Activated CD8-positive, alpha-beta memory T cell treated with anti-CD3 and anti-CD28 coated beads, Interleukin-2, amount 50 U/mL, for 4 hours (primary cell): ENCODE measurements around the gene SEPHS2.
"Not testable (repeated sequence)": the region's sequence is repeated elsewhere in the genome, so short reads cannot be mapped to it uniquely, and the experiment has no call there.

Source experiments
- DNase-seq: peaks from one replicate; pipeline ENCODE4 v3.0.0-alpha.2; 2020

Gene SEPHS2

GRCh38 chr16:30397056-30397455 is 48.6 kb downstream of the SEPHS2 start:
- DNase-seq, result no peak

- DNase-seq, result not testable (repeated sequence)
These were observed 49.0 kb downstream of the SEPHS2 start for GRCh38 chr16:30396627-30397026.

- DNase-seq, result no peak
These were observed 49.6 kb downstream of the SEPHS2 start for GRCh38 chr16:30395992-30396585.

GRCh38 chr16:30395155-30395991 is 50.3 kb downstream of the SEPHS2 start, which contains the start of gene ZNF48:
ZNF48 (plus strand) TSS chr16:30395420; CDS start chr16:30395795, 375 bp downstream.
- DNase-seq, result peak; percentile 63

- DNase-seq, result no peak
These were observed 51.0 kb downstream of the SEPHS2 start for GRCh38 chr16:30394592-30395154.
